Tibial nerve (tissue), 4 donors: Measurements from ENCODE around the gene NQO2.

ENCODE experiments used
- CTCF ChIP-seq, 5 experiments: fragments of 200-600 bp in 3 of 5; fragments of 450-650 bp in 2 of 5; sonication (generic) in 3 of 5; IDR thresholded peaks; one replicate each; pipeline ENCODE4 v1.5.1; 2016 to 2019; ENCODE audit warnings: antibody characterized with exemption in 5 of 5, mild to moderate bottlenecking in 3 of 5, moderate library complexity in 2 of 5
- EP300 ChIP-seq, 2 donors: sonication (generic); formaldehyde crosslinking; IDR thresholded peaks; one replicate each; pipeline ENCODE4 v1.6.1; 2017; ENCODE audit warnings: antibody characterized with exemption in 2 of 2, mild to moderate bottlenecking in 1 of 2

- no peak for TF ChIP-seq CTCF (IDR thresholded peaks at IDR 0.05)
- TF ChIP-seq EP300 (IDR thresholded peaks at IDR 0.05) = no peak
Observed at GRCh38 chr6:2982426-2983117, 17.1 kb upstream of the NQO2 start.
